Stimulated activated naive CD8-positive, alpha-beta T cell treated with anti-CD3 and anti-CD28 coated beads, Interleukin-15, amount 100 ng/mL, for 72 hours (primary cell): Measurements from ENCODE around the gene FOXE1.

Experiments
- ATAC-seq: fragments of 150-1000 bp; cut with Tn5 transposase; 2 replicates; pipeline ENCODE4 v1.10.0; 2021; ENCODE audit warnings: mild to moderate bottlenecking, moderate library complexity
- DNase-seq, 2 donors: peaks; one replicate each; pipeline ENCODE4 v3.0.0; 2021 to 2022
- H3K27ac Mint-ChIP-seq, 2 donors: one replicate each; pipeline ENCODE4 v1.8.0; 2022; ENCODE audit warnings: mild to moderate bottlenecking in 2 of 2, mixed read lengths in 2 of 2, moderate library complexity in 2 of 2
- H3K27me3 Mint-ChIP-seq: one replicate; pipeline ENCODE4 v1.8.0; 2022; ENCODE audit warnings: mixed read lengths
- H3K4me1 Mint-ChIP-seq: one replicate; pipeline ENCODE4 v1.8.0; 2022; ENCODE audit warnings: mild to moderate bottlenecking, mixed read lengths
- H3K4me3 Mint-ChIP-seq, 2 donors: one replicate each; pipeline ENCODE4 v1.8.0; 2022; ENCODE audit warnings: mild to moderate bottlenecking in 2 of 2, mixed read lengths in 2 of 2, moderate library complexity in 1 of 2
- H3K9me3 Mint-ChIP-seq, 2 donors: one replicate each; pipeline ENCODE4 v1.8.0; 2022; ENCODE audit warnings: mixed read lengths in 2 of 2

FOXE1 gene

DNA sequence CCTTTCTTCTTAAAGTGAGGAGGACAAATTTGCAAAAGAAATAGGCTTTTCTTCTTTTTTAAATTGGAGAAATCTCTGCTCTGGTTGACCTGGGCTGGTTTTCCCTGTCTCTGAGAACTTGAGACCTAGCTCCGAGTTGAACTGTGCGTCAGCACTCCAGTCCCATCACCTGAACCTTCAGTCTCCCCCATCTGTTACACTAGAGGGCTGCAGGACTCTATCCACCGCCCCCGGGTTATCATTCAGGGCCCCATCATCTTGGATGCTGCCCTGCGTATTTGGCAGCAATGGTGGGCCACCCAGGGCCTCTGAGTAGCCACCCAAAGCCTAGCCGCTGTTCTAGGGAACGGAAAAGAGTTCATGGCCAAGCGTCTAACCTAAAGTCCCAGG is 2.5 kb downstream of the FOXE1 start:
- Mint-ChIP-seq H3K4me1 (peaks cover 50% of the 10 kb centered on the region), H3K27me3 (peaks cover 100% of the 10 kb centered on the region), H3K9me3 (no peaks in the 10 kb centered on the region), H3K27ac (no peak overlapping the region), H3K4me3 (peak overlapping the region; percentile 26 to 59)
- no peak for ATAC-seq
- no peak for DNase-seq

DNA sequence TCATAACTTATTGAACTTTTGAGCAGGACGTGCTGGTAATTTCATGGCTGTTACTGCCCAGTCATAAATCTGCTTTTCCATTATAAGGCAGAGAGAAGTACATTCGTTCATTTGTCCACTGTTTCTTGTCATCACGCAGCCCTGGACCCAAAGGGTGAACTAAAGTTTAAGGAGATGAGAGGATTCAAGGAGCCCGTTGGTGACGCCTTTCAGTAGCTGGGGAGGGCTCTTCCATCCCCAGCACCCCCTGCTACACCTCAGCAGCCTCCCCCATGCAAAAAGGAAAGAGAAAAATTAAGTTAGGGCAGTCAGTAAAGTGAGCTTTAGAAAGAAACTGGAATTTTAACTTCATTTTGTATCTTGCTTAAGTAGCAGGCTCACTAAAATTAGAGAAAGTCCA is 2.9 kb downstream of the FOXE1 start:
- no peak overlapping the region for H3K4me3 Mint-ChIP-seq
- H3K27me3 Mint-ChIP-seq = peaks cover 100% of the 10 kb centered on the region
- H3K4me1 Mint-ChIP-seq = peaks cover 46% of the 10 kb centered on the region
- DNase-seq = no peak
- H3K9me3 Mint-ChIP-seq = no peaks in the 10 kb centered on the region
- ATAC-seq = no peak
- no peak overlapping the region for H3K27ac Mint-ChIP-seq

DNA sequence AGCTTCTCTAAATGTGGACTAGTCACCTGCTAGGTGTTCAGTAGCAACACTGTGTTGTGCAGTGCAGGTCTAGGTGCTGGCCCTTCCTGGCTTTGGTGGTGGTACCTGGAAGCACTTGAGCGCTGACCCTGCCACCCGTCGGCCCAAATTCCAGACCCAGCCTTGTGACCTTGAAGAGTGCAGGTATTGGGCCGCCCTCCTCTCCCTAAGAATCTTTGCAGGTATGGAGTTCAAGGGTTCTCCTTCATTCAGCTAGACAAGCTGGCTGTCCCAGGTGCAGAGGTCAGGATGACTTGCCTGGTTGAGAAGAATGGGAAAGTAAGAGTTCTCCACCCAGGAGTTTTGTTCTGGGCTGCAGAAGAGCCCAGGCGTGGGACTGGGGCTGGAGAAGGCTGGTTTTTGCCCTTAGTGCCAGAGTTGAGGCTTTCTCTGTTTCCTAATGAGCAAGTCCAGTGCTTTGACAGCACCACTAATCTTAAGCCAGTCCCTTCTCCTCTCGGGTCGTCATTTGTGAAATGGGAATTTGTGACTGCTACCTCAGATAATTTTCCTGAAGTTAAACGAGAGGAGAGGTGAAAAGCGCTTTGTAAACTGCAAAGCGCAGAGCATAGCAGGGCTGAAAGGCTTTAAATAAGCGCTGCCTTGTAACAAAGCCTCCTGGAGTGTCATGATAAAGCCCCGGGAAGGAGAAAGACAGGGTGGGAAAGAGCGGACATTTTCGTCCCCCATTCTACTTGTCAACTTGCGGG is 4.0 kb downstream of the FOXE1 start:
- Mint-ChIP-seq H3K9me3 (no peaks in the 10 kb centered on the region), H3K27ac (no peak overlapping the region), H3K27me3 (peaks cover 100% of the 10 kb centered on the region), H3K4me1 (peaks cover 42% of the 10 kb centered on the region), H3K4me3 (peak overlapping the region; percentile 46 to 49)
- ATAC-seq (no peak), DNase-seq (no peak)

DNA sequence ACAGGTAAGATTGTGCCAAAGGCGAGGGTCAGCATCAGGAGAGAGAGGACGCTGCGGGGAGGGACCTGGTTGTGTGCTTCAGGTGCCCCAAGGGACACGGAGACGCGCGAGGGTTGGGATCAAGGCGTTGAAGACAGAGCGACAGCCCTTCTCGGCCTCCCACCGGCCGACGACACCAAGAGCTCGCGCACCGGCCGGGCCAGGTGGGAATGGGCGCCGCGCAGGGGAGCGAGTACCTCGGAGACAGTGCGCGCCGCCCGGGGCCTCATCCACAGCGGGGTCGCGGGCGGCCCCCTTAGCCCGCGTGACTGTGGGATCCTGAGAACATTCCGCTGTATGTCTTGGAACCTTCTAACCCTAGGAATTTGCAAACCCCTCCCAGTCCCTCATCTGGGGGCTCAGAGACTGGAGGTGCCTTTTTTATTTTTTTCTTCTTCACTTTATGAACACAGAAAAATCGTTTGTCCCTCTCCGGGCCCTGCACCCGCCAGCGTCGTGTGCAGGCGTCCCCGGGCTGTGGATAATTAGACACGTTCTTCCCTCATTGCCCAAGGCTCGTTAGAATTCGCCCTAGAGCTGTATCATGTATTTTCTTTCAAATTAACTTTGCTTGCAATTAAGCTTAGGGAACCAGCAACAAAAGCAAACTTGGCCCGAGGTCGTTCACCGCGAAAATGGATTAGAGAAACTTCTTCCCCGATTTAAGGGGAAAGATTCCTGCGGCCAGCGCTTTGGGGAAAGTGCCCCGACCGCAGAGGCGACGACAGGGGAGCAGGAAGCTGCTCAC is 4.8 kb downstream of the FOXE1 start:
- Mint-ChIP-seq H3K27me3 (peaks cover 97% of the 10 kb centered on the region), H3K4me3 (peak overlapping the region; percentile 46 to 49)
- DNase-seq = no peak

DNA sequence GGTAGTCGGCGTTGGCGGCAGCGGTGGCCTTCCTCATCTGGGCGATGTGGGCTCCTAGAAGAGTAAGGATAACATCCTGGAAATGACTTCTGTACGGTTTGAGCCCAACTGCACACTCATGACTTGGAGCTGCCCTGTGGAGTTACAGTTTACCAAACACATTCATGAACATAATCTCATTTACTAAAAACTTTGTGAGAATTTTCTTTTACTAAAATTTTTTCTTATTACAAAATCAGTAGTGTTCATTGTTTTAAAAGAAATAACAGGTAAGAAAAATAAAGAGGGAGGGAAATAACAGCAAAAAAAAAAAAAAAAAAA is 5.3 kb downstream of the FOXE1 start:
- Mint-ChIP-seq H3K4me1 (peaks cover 28% of the 10 kb centered on the region), H3K4me3 (peak overlapping the region; percentile 46 to 49), H3K9me3 (no peaks in the 10 kb centered on the region), H3K27me3 (peaks cover 96% of the 10 kb centered on the region), H3K27ac (no peak overlapping the region)
- ATAC-seq (no peak), DNase-seq (no peak)

More for the DNA sequence above, 4.8 kb downstream of the FOXE1 start:
- no peak for ATAC-seq
- H3K4me1 Mint-ChIP-seq = peaks cover 34% of the 10 kb centered on the region
- no peak overlapping the region for H3K27ac Mint-ChIP-seq
- H3K9me3 Mint-ChIP-seq = no peaks in the 10 kb centered on the region

DNA sequence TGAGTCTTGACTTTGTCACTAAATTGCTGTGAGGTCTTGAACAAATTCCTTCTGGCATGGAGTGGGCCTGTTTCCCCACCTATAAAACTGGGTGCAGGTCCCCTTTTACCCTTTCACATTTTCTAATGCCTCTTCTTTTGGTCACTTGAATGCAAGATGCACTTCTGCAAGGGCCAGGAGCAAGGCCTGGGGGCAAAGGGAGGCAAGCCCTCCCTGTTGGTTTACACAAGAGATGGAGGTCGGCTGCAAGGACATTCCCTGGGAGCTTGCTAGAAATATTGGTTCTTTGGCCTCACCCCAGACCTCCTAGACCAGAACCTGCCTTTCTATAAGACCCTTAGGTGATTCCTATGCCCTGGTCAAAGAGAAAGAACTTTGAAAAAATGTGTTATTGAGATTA is 5.8 kb downstream of the FOXE1 start:
- ATAC-seq (no peak), DNase-seq (no peak)
- no peaks in the 10 kb centered on the region for H3K9me3 Mint-ChIP-seq
- peaks cover 27% of the 10 kb centered on the region for H3K4me1 Mint-ChIP-seq
- H3K27ac Mint-ChIP-seq = no peak overlapping the region
- H3K4me3 Mint-ChIP-seq = no peak overlapping the region
- H3K27me3 Mint-ChIP-seq = peaks cover 96% of the 10 kb centered on the region

DNA sequence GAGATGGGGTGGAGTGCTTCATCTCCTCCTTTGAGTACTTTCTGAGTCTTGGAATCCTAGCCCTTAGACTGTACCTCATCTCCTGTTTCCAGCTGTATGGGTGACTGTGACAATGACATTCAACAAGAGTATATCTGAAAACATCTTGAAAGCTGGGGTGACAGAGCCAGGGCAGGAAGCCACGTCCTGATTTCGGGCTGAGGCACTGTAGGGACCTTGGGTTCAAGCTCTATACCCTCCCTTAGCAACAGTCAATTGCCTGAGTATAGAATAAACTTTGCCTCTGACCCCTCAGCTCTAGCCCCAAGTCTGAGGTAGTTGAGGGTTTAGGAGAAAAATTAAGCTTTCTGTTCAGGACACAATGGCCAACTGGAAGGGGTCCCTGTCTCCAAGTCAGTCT is 6.3 kb downstream of the FOXE1 start:
- Mint-ChIP-seq H3K4me3 (no peak overlapping the region), H3K4me1 (peaks cover 27% of the 10 kb centered on the region), H3K9me3 (no peaks in the 10 kb centered on the region), H3K27me3 (peaks cover 96% of the 10 kb centered on the region), H3K27ac (no peak overlapping the region)
- DNase-seq (no peak), ATAC-seq (no peak)

DNA sequence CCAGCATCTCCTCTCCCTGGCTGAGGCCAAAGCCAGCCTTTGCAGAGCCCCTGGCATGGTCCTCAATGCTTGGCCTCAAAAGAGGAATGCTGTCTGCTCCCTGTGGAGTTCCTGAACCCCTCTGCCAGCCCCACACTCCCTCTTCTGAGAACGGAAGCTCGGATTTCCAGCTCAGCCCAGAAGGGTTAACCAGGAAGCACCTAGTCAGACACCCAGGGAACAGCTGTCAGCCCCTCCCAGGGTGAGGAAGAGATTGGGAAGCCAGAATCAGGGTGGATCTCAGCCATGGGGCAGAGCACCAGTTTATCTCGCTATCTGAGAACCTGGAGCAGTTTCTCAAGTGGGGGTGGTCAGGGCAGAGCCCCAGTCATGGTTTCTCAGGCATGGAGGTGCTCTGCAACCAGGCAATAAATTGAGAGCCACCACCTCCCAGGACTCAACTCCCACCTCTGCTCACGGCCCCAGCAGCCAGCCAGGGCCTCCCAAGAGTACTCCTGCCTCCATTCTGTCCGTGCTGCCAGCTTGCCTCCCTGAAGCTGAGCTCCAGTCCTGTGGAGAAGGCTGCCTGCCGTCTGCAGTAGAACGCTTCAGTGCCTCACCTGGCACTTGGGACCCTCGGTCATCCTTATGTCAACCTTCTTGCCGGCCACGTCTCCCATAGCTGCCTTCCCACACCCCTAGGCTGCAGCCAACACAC is 7.6 kb downstream of the FOXE1 start:
- DNase-seq = no peak
- ATAC-seq = no peak
- H3K9me3 Mint-ChIP-seq = peaks cover 0 to 8% of the 10 kb centered on the region in 2 donors

DNA sequence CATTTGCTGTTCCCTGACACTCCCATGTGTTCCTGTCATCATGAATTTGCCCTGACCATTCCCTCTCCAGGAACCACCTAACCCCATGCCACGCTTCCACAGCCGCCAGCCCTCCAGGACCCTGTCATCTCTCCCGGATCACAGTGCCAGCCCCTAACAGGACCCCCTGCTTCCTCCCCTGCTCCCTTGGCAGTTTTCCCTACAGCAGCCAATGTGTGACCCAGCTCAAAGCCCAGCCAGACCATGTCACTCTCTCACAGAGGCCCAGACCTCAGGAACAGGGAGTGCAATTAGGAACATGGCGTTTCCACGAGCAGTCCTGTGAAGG is 8.1 kb downstream of the FOXE1 start:
- Mint-ChIP-seq H3K4me3 (no peak overlapping the region), H3K4me1 (peaks cover 16% of the 10 kb centered on the region), H3K27me3 (peaks cover 80% of the 10 kb centered on the region), H3K9me3 (peaks cover 4 to 13% of the 10 kb centered on the region in 2 donors), H3K27ac (no peak overlapping the region)
- ATAC-seq (no peak), DNase-seq (no peak)

More for the DNA sequence above, 7.6 kb downstream of the FOXE1 start:
- H3K27ac Mint-ChIP-seq = no peak overlapping the region
- H3K4me1 Mint-ChIP-seq = peaks cover 17% of the 10 kb centered on the region
- H3K27me3 Mint-ChIP-seq = peaks cover 85% of the 10 kb centered on the region
- H3K4me3 Mint-ChIP-seq = no peak overlapping the region

DNA sequence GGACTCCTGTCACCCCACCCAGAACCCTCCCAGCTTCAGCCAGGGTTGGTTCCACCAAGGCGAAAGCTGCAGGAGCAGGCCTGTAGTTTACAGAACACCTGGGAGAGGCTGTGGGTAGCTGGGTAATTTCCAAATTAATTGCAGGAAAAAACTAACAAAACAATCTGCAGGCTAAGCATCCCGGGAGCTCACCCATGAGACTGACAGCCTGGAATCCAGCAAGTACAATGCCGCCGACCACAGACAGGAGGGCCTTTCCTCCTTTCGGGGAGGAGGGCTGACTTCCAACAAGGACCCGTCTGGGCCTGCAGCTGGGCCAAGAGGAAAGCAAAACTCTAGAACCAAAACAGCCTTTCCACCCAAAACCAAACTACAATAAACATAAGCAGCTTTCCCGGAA is 10.3 kb downstream of the FOXE1 start:
- H3K4me1 Mint-ChIP-seq = peaks cover under 1% of the 10 kb centered on the region
- no peak overlapping the region for H3K27ac Mint-ChIP-seq
- H3K9me3 Mint-ChIP-seq = peaks cover 14 to 26% of the 10 kb centered on the region in 2 donors
- peaks cover 58% of the 10 kb centered on the region for H3K27me3 Mint-ChIP-seq
- DNase-seq (no peak), ATAC-seq (no peak)
- no peak overlapping the region for H3K4me3 Mint-ChIP-seq

DNA sequence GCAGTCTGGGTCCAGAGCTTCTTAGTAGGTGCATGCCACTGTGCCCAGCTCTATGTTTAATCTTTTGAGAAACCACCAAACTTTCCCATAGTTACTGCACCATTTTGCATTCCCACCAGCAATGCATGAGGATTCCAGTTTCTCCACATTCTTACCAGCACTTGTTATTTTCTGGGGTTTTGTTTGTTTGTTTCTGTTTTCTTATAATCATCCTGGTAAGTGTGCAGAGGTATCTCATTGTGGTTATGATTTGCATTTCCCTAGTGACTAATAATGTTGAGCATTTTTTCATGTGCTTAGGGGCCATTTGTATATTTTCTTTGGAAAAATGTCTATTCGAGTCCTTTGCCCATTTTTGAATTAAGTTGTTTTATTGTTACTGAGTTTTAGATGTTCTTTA is 11.4 kb downstream of the FOXE1 start:
- Mint-ChIP-seq H3K9me3 (peaks cover 14 to 26% of the 10 kb centered on the region in 2 donors), H3K4me1 (no peaks in the 10 kb centered on the region), H3K27me3 (peaks cover 54% of the 10 kb centered on the region), H3K4me3 (no peak overlapping the region), H3K27ac (no peak overlapping the region)
- no peak for ATAC-seq
- no peak for DNase-seq

DNA sequence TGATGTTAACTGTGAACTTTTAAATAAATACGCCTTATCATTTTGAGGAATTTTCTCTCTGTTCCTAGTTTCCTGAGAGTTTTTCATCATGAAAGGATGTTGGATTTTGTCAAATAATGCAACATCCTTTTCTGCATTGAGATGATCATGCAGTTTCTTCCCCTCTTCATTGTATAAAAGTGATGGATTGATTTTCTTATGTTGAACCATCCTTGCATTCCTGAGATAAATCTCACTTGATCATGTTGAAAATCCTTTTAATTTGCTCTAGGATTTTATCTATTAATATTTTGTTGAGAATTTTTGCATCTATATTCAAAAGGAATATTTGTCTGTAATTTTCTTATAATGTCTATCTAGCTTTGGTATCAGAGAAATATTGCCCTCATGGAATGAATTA is 13.3 kb downstream of the FOXE1 start:
- no peaks in the 10 kb centered on the region for H3K4me1 Mint-ChIP-seq
- no peak overlapping the region for H3K27ac Mint-ChIP-seq

DNA sequence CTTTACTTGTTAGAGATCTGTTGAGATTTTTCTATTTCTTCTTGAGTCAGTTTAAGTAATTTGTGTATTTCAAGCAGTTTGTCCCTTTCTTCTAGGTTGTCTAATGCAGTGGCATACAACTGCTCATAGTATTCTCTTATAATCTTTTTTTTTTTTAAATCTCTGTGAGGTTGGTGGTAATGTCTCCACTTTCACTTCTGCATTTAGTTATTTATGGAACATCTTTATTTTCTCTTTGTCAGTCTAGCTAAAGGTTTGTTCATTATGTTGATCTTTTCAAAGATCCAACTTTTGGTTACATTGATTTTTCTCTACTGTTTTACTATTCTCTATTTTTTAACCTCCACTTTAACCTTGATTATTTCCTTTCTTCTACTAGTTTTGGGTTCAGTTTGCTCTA is 13.8 kb downstream of the FOXE1 start:
- no peaks in the 10 kb centered on the region for H3K4me1 Mint-ChIP-seq
- no peak overlapping the region for H3K27ac Mint-ChIP-seq
- DNase-seq (no peak), ATAC-seq (no peak)
- peaks cover 32% of the 10 kb centered on the region for H3K27me3 Mint-ChIP-seq
- H3K4me3 Mint-ChIP-seq = no peak overlapping the region
- peaks cover 14 to 26% of the 10 kb centered on the region in 2 donors for H3K9me3 Mint-ChIP-seq

More for the DNA sequence above, 13.3 kb downstream of the FOXE1 start:
- no peak for ATAC-seq
- H3K9me3 Mint-ChIP-seq = peaks cover 14 to 26% of the 10 kb centered on the region in 2 donors
- no peak overlapping the region for H3K4me3 Mint-ChIP-seq
- no peak for DNase-seq
- H3K27me3 Mint-ChIP-seq = peaks cover 38% of the 10 kb centered on the region

DNA sequence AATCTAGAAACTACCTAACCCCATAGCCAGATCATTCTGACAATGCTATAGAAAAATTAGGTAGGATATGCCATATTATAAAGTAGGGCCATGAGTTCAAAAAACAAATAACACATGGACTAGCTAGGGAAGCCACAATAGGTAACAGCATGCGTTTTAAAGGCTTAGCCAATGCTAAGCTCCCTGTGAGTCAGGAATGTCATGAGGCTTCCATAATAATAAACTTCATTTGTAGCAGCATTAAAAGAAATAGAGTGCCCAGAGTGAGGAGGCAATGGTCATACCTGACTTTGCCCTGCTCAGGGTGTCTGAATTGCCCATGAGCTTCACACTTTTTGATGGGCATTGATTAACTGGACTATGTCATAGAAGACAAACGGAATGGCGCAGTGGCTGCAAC is 15.8 kb downstream of the FOXE1 start:
- H3K4me1 Mint-ChIP-seq = no peaks in the 10 kb centered on the region
- H3K27me3 Mint-ChIP-seq = peaks cover 16% of the 10 kb centered on the region
- ATAC-seq = no peak

DNA sequence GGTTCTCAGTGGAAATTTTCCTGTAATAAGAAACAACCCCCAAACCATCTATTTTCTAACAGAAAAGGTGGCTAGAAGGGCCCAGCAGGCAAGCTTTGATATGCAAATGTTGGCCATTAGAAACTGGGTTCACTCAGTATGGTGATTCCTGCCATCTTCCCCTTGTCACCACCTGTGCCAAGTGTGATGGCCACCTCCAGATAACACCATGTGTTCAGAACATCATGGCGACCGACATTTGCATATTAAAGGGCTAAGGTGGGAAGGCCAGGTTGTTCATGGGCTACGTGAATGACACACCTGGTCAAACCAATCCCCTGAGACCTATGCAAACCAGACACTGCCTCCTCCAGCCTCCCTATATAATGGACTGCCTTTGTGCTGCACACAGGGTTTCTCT is 20.4 kb downstream of the FOXE1 start:
- DNase-seq (no peak), ATAC-seq (no peak)
- peaks cover 9% of the 10 kb centered on the region for H3K27me3 Mint-ChIP-seq
- no peaks in the 10 kb centered on the region for H3K9me3 Mint-ChIP-seq
- no peaks in the 10 kb centered on the region for H3K4me1 Mint-ChIP-seq
- H3K4me3 Mint-ChIP-seq = no peak overlapping the region
- no peak overlapping the region for H3K27ac Mint-ChIP-seq

More for the DNA sequence above, 15.8 kb downstream of the FOXE1 start:
- no peak overlapping the region for H3K27ac Mint-ChIP-seq
- H3K4me3 Mint-ChIP-seq = no peak overlapping the region
- peaks cover 14 to 26% of the 10 kb centered on the region in 2 donors for H3K9me3 Mint-ChIP-seq
- DNase-seq = no peak

DNA sequence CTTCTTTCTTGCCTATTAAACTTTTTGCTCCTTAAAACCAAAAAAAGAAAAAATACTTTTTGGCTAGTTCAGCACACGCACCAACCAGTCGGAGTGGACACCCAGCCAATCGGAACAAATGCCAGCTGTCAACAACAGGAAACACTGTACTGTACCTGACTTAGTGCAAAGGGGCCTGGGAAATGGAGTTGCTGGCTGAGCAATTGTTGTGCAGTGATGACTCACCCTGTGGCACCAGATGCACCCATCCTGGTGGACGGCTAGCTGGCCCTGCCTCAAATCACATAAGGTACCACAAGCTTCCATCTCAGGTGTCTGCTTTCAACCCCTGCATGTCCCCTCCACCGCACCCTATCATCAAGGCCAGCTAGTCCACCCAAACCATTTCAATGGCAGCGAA is 20.9 kb downstream of the FOXE1 start:
- no peak for ATAC-seq
- no peaks in the 10 kb centered on the region for H3K4me1 Mint-ChIP-seq

More for the DNA sequence above, 20.9 kb downstream of the FOXE1 start:
- Mint-ChIP-seq H3K27ac (no peak overlapping the region), H3K27me3 (peaks cover 8% of the 10 kb centered on the region), H3K9me3 (no peaks in the 10 kb centered on the region), H3K4me3 (no peak overlapping the region)
- DNase-seq = no peak
